Suppressor macrophage (primary cell): ENCODE results near the gene PTCH1.

Source experiments
- DNase-seq, 4 experiments: peaks; one replicate each; pipeline ENCODE4 v3.0.0-alpha.2; 2020 to 2022

The PTCH1 gene

DNA sequence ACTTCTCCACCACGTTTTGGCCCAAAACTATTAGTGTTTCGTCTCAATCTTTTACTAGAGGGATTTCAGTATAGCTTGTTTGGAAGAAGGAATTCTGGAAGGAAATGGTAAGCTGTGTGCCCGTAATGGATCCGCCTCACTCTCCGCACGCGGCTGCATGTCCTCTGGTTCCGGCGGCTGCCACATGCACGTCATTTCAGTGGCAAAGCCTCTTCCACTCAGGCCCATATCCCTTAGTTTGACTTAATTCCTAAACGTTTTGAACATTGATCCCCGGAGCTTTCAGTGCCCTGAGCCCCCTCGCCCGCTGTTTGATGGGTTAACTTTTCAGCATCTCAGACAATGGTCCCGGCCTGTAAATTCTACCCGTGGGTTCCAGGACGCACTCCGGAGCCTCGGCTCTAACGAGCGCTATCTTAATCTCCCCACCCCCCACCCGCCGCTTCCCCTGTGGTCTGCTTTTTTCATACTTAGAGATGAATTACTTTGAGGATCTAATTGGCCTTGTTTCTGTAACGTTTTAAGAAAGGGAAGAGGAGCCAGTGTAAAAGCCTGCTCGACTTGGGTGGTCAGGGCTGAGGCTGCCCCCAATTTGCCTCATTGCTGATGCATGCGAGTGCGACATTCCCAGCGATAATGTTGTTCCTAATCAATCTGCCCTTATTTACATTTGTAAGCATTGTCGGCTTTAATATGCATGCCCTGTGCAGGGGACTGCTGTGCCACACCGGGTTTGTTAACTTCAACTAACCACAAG lies 4.6 kb downstream of the PTCH1 start:
- DNase-seq: no peak

GRCh38 chr9:95511616-95511931 lies 5.2 kb downstream of the PTCH1 start:
- no peak for DNase-seq

DNA sequence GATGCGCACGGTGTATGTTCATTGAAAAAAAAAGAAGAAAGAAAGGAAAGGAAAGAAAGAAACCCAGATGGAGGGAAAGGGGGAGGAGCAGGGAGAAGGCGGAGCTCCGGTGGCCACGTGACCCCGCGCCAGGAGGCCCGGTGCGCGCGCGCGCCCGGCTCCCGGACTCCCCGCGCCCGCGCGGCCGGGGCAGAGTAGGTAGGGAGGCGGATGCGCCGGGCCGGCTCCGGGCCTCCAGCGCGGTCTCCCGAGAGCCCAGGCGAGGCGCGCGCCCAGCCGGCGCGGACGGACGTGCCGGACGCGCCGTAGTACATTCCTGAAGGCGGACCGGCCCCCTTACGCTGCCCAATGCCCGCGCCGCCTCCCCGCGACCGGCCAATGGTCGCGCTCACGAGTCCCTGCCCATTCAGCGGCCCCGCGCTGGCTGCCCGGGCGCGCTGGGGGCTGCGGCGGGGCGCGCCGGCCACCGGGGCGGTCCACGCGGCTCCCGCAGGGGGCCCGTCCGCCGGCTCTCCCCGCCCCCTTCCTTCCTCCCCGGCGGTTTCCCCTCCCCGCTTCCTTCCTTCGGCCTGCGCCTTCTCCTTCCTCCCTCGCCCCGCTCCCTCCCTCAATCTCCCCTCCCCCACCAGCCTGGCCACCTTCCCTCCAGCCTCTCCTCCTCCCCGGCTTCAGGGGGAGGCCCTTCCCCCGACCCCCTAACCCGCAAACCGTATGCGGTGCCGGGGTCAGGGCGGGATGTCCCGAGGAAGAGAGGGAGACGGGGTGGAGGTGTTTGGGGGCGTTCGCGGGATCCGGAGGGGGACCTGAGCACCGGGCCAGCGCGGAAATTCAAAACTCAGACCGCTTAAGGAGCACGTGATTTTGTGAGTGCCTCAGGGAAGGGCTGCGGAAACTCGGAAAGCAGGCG lies 5.8 kb downstream of the PTCH1 start:
- peak; percentile 72 to 91 (median 82) for DNase-seq

DNA sequence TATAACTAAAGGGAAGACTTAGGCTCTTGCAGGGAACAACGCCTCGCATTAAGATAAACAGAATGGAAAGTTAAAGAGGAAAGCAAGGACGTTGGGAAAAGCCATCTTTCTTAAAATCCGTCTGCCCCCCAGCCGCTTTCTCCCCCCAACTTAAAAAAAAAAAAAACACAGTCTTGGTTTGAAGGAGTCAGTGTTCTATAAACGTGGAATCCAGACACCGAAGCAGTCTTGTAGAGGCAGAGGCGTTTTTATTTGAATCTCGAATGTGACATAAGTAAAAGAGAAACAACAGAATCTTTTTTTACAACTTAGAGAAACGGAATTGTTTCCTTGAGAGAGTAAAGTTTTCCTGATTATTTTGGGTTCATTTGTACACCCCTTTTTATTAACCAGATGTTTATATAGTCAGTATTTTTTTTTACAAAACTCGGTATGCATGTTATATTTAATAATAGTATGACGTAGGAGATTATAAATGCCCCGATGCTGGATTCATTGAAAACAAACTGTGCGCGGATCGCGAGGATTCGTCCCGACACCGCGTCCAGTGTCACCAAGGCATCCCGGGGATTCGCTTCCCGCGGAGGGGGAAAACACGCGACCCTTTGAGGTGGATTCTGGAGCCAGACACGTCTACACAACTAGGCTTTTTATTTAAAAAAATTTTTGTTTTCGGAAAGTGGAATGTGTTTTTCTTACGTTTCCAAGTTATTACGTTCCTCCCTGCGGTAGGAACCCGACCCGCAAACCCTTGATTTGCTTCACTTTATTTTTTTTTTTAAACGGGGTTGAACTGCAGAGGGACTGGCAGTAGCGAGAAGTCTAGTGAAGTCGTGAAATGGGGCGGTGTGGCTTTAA lies 6.7 kb downstream of the PTCH1 start:
- DNase-seq: peak in 1 of 4 experiments; percentile 8

DNA sequence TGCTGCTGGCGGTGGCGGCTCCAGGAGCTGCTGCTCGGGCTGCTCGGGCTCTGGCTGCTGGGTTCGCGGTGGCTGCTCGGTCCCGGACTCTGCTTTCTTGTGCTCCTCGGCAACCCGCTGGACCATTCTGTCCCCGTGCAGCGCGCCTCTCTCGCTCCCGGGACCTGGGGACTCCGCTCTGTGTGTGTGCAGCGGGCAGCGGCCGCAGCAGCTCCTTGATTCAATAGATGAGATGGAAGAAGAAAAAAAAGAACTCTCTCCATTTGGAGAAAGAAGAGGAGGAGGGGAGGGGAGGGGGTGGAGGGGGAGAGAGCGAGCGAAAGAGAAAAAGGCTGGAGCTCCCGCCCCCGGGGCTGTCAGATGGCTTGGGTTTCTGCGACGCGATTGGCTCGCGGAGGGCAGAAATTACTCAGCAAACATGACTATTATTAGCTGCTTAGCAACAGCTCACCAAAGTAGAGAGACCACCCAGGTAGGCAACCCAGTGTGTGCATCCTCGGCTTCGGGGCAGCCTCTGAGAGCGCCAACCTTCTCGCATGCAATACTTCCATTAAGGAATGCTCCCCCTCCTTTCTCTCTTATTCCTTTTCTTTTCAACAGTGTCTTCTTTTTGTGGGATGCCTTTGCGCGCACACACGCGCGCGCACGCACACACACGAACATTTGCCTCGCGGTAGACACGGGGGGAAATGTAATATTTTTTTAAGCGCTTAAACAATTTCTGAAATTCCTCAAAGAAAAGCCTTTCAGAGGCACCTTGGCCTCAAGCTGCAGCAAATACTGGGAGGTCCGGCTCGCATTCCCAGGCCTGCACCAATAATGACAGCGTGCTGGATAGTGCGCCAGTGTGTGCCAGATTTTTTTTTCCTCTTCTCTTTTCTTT lies 7.6 kb downstream of the PTCH1 start:
- peak in 2 of 4 experiments; percentile 26 to 37 for DNase-seq

GRCh38 chr9:95508242-95508967 lies 8.4 kb downstream of the PTCH1 start:
- DNase-seq: peak in 3 of 4 experiments; percentile 18 to 54 (median 41)

DNA sequence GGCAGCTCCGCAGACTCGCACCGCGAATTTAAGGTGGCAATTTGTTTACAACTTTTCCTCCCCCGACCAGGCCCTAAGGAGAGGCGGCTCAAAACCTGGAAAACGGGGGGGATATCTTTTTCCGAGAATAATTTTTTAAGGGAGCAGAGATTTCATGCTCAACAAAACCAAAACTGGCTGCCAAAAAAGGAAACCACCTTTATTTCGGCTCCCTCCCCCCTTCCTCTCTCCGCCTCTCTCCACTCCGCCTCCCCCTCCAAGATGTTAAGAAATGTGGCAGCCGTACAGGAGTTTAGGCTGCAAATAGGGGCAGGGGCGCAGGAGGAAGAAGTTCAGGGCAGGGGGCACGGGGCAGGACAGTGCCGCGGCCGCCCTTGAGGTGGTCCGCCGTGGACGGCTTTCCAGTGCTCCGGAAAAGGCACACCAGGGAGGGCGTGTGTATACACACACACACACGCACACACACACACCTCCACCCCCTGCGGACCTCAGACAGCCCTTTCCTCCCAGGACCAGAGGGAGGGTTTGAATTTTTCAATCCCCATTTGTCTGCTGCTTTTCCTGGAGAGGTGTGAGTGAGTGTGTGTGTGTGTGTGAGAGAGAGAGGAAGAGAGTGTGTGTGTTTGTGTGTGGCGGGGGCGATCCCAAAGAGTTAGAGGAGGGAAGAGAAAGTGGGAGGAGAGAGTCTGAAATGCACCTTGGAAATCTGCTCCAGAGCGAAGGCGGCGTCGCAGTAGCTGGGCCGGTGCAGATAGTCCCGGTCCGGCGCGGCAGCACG lies 9.1 kb downstream of the PTCH1 start:
- DNase-seq: peak in 1 of 4 experiments; percentile 15

DNA sequence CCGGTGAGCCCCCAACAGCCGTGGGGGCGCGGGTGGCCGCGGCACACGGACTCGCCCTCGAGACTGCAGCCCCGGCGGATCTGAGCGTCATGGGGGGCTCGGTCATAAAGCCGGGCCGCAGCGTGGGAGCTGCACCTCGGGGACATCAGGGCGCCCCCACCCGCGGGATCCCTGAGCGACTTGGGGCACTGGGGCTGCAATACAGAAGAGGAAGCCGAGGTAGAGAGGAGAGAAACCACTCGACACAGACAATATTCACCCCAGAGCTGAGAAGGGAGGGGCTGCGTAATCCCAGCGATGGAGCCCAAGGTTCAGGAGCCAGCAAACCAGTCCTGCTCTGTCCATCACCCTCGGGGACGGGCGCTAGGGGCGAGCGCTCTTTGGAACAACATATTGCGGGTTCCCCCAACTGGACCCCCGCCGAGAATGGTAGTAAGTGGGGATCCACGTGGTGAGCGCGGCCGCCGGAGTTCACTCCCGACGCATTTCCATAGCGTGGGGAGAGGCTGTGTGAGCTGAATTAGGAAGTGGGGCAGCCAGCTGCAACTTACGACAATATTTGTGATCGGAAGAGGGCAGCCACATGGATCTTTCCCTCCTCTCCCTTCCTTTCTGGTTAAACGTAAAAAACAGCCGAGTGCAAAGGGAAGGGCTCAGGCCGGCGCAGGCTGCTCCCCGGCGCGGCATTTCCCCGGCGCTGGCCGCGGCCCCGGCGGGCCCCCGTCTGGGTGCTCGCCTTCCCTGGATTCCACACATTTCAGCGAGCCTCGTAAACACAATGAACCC lies 9.9 kb downstream of the PTCH1 start:
- DNase-seq: peak; percentile 29 to 52 (median 50)

DNA sequence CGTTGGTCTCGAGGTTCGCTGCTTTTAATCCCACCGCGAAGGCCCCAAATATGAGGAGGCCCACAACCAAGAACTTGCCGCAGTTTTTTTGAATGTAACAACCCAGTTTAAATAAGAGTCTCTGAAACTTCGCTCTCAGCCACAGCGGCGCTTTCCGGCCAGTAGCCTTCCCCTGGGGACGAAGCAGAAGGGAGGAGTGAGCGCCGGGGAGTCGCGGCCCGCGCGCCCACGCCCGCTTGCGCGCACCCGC lies 10.4 kb downstream of the PTCH1 start:
- DNase-seq: peak in 2 of 4 experiments; percentile 13 to 15

DNA sequence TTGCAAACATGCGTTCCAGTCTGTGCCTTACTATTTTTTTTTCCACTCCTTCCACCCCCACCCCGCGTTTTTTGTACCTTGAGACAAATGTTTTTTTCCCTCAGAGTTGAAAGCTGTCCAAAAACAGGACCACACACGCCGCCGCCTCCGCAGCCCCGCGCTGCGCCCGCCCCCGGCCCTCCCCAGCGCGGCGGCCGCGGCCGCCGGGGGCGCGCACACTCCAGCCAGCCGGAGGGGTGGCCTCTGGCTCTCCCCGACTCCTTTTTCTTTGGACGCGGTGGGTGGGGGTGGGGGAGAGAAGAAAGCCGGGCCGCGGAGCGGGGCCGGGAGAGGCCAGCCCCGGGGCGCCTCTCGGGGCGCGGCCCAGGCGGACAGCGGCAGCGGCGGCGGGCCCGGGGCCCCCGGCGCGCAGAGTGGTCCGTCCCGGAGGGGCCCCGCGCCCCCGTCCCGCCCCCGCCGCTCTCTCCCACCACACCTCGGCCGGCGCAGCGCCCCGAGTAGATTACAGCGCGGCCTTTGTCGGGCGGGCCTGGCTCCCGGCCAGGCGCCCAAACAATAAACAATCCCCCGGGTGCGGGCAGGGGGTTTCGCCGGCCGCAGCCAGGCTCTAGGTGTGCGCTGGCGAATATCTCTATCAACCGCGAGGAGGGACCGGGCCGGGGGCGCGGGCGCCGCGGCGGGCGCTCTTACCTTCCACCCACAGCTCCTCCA lies 10.9 kb downstream of the PTCH1 start:
- DNase-seq: peak in 1 of 4 experiments; percentile 3

- DNase-seq: no peak
Measured at GRCh38 chr9:95505072-95505716, 11.6 kb downstream of the PTCH1 start.

GRCh38 chr9:95504053-95504963 lies 12.5 kb downstream of the PTCH1 start:
- DNase-seq: no peak

GRCh38 chr9:95503369-95503768 lies 13.4 kb downstream of the PTCH1 start:
- DNase-seq: no peak

DNA sequence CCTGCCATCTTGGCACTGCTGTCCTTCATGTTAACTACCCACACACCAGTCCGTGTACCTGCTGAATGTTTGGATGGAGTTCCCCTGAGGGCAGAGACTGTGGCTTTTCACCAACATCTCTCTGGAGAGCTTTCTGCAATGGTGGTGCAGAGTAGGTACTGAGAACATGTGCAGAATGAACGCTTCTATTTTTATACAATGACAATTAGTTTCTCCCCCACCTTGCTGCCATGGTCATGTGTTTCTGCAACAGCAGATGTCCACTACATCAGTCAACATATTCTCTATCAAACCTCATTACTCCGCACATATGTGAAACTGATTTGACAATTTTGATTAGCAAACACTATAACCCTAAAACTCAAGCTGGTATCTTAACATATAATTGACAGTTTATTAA lies 14.5 kb downstream of the PTCH1 start:
- DNase-seq: no peak

DNA sequence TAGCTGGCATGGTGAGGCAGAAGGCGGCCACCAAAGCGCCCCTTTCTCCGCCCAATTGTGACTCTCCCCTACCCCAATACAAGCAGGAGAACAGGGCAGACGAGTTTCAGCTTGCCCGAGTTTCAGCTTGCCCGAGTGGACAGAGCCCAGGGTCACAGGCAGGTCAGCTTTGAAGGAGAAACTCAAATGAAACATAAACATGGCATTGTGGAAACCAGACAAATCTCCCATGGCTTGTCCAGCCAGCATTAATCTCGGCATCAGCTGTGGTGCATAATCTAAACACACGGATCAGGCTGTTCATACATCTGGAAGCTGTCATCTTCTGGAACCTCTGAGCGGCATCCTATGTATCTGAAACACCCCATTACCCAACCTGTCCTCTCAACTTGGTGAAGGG lies 16.9 kb downstream of the PTCH1 start:
- DNase-seq: no peak

- DNase-seq: no peak
Measured at GRCh38 chr9:95499046-95499676, 17.6 kb downstream of the PTCH1 start.

- no peak for DNase-seq
Measured at GRCh38 chr9:95498641-95499040, 18.1 kb downstream of the PTCH1 start.
